ENCODE results near the gene VASP.
"Not testable (repeated sequence)": the region's sequence is repeated elsewhere in the genome, so short reads cannot be mapped to it uniquely, and the experiment has no call there.

The VASP gene

GRCh38 chr19:45509692-45510015 is 2.4 kb downstream of the VASP start:
- DNase-seq (ENCODE audit: low read depth), result no peak
- H3K4me3 ChIP-seq (ENCODE audit: low read depth, low read length), result peak overlapping the region; percentile 91
- no peak for TF ChIP-seq CTCF (IDR thresholded peaks at IDR 0.05; ENCODE audit: control insufficient read depth, extremely low read depth, insufficient read depth)

GRCh38 chr19:45510352-45510751 is 3.1 kb downstream of the VASP start:
- not testable (repeated sequence) for H3K4me3 ChIP-seq (ENCODE audit: low read depth, low read length); DNase-seq (ENCODE audit: low read depth)

- TF ChIP-seq CTCF (IDR thresholded peaks at IDR 0.05; ENCODE audit: control insufficient read depth, extremely low read depth, insufficient read depth), result no peak
- no peak for DNase-seq (ENCODE audit: low read depth)
- H3K4me3 ChIP-seq (ENCODE audit: low read depth, low read length), result no peak overlapping the region
These were observed 3.8 kb downstream of the VASP start for GRCh38 chr19:45511074-45511473.

GRCh38 chr19:45512881-45513483 is 5.7 kb downstream of the VASP start:
- no peak for TF ChIP-seq CTCF (IDR thresholded peaks at IDR 0.05; ENCODE audit: control insufficient read depth, extremely low read depth, insufficient read depth)
- DNase-seq (ENCODE audit: low read depth), result no peak
- H3K4me3 ChIP-seq (ENCODE audit: low read depth, low read length), result no peak overlapping the region

GRCh38 chr19:45514376-45515051 is 7.2 kb downstream of the VASP start:
- no peak for DNase-seq (ENCODE audit: low read depth)
- no peak overlapping the region for H3K4me3 ChIP-seq (ENCODE audit: low read depth, low read length)
- TF ChIP-seq CTCF (IDR thresholded peaks at IDR 0.05; ENCODE audit: control insufficient read depth, extremely low read depth, insufficient read depth), result no peak

GRCh38 chr19:45515081-45515624 is 7.9 kb downstream of the VASP start:
- no peak for DNase-seq (ENCODE audit: low read depth)
- TF ChIP-seq CTCF (IDR thresholded peaks at IDR 0.05; ENCODE audit: control insufficient read depth, extremely low read depth, insufficient read depth), result no peak
- H3K4me3 ChIP-seq (ENCODE audit: low read depth, low read length), result no peak overlapping the region

- TF ChIP-seq CTCF (IDR thresholded peaks at IDR 0.05; ENCODE audit: control insufficient read depth, extremely low read depth, insufficient read depth), result no peak
- DNase-seq (ENCODE audit: low read depth), result no peak
- no peak overlapping the region for H3K4me3 ChIP-seq (ENCODE audit: low read depth, low read length)
These were observed 8.6 kb downstream of the VASP start for GRCh38 chr19:45515807-45516401.

Data from LNCaP clone FGC (cell line).